Aorta (tissue), 5 donors: Measurements from ENCODE around the gene AP3B2. TPM values are rescaled to one million over a fixed set of nuclear protein-coding genes. Genes with fewer than 3 reads are reported as not detected.

Source experiments
- ATAC-seq: fragments of 200-7000 bp; cut with Tn5 transposase; one replicate; pipeline ENCODE4 v1.9.1; 2022; ENCODE audit warnings: moderate library complexity; ENCODE audit not compliant: low FRiP score
- DNase-seq, 2 donors: peaks; one replicate each; pipeline ENCODE4 v3.0.0-alpha.2; 2020
- H3K27ac ChIP-seq, 2 donors: one replicate each; pipeline ENCODE4 v1.5.1; 2013; ENCODE audit warnings: low read length in 2 of 2, mild to moderate bottlenecking in 2 of 2, moderate library complexity in 2 of 2, control low read depth in 1 of 2, inconsistent platforms in 1 of 2, low read depth in 1 of 2
- H3K27me3 ChIP-seq, 2 donors: one replicate each; pipeline ENCODE4 v1.6.1; 2013; ENCODE audit warnings: control low read depth in 1 of 2, low read length in 1 of 2, mild to moderate bottlenecking in 1 of 2, moderate library complexity in 1 of 2; ENCODE audit not compliant: insufficient read depth in 2 of 2, control insufficient read depth in 1 of 2
- H3K36me3 ChIP-seq, 2 donors: one replicate each; pipeline ENCODE4 v1.6.1; 2013; ENCODE audit warnings: control low read depth in 1 of 2, low read length in 1 of 2, mild to moderate bottlenecking in 1 of 2; ENCODE audit not compliant: insufficient read depth in 2 of 2, control insufficient read depth in 1 of 2
- H3K4me1 ChIP-seq, 2 donors: one replicate each; pipeline ENCODE4 v1.6.1; 2013; ENCODE audit warnings: low read length in 2 of 2, control low read depth in 1 of 2, mild to moderate bottlenecking in 1 of 2, moderate library complexity in 1 of 2; ENCODE audit not compliant: insufficient read depth in 2 of 2, control insufficient read depth in 1 of 2
- H3K4me3 ChIP-seq, 2 donors: one replicate each; pipeline ENCODE4 v1.5.1; 2013; ENCODE audit warnings: low read length in 2 of 2, control low read depth in 1 of 2, mild to moderate bottlenecking in 1 of 2
- H3K9me3 ChIP-seq: one replicate; pipeline ENCODE4 v1.6.1; 2013; ENCODE audit warnings: mild to moderate bottlenecking, low read length; ENCODE audit not compliant: control insufficient read depth
- WGBS, 2 donors: extraction: QIAGEN DNeasy Blood & Tissue Kit; methylation state at CpG; one replicate each; pipeline ENCODE4 v1.1.7; 2013; 5-methylcytosine and 5-hydroxymethylcytosine counted together
- intact Hi-C, 2 donors: fragments of 100-400 bp; cut with DNase I; formaldehyde crosslinking; loops; one replicate each; pipeline versions ENCODE4 v1.14.2 to v1.15.0; 2022
- polyA plus RNA-seq, 2 donors: library from polyadenylated mRNA; stranded (reverse); fragments of 200-250 nt; gene quantifications; one replicate each; pipeline ENCODE4 v1.2.3, GENCODE V29; 2013
- total RNA-seq, 2 donors: library from RNA; stranded (reverse); fragmentation: NEBNext Ultra II Directional; extraction: Animal tissue kit (Norgen Biotek cat#: 25700); gene quantifications; one replicate each; pipeline ENCODE4 v1.2.1, GENCODE V29; 2021
- donor health status: healthy with polysubstance abuse.
- donor health status: Bipolar disorder and iron deficiency.
- donor health status: DM: no; HTN: no; CAD: no.
- donor health status: DM: no; HTN: no; CAD: no.
- donor health status: DM: yes; HTN: yes; CAD: no.

The AP3B2 gene
- total and polyA plus RNA-seq, 4 donors: 0.16 to 1.6 (median 0.42) TPM; not detected in 1

DNA sequence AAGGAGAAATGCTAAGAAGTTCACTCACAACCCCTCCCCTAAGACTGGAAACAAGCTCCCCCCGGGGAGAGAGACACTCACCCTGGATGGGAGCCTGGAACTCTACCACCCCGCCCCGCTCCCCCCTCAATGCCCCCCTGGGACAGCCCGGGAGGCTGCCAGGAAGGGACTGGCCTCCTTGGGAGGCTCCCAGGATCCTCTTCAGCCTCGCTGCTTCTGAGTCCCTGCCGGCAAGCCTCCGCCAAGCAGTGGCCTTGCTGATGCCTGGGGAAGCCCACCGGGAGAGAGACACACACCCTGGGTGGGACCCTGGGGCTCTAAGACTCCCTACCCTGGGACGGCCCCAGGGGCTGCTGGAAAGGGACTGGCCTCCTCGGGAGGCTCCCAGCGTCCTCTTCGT, 95.9 kb downstream of the AP3B2 start:
- no peaks in the 10 kb centered on the region for H3K27me3 ChIP-seq
- no peaks in the 10 kb centered on the region for H3K9me3 ChIP-seq
- no peak overlapping the region for H3K4me3 ChIP-seq
- intact Hi-C loops: no loop called here
- H3K27ac ChIP-seq: no peak overlapping the region
- H3K36me3 ChIP-seq: no peaks in the 10 kb centered on the region
- WGBS, 2 donors: 50 to 53% methylated on average over 12 of the region's 12 CpGs
- H3K4me1 ChIP-seq: no peaks in the 10 kb centered on the region
- DNase-seq (no peak), ATAC-seq (no peak)

DNA sequence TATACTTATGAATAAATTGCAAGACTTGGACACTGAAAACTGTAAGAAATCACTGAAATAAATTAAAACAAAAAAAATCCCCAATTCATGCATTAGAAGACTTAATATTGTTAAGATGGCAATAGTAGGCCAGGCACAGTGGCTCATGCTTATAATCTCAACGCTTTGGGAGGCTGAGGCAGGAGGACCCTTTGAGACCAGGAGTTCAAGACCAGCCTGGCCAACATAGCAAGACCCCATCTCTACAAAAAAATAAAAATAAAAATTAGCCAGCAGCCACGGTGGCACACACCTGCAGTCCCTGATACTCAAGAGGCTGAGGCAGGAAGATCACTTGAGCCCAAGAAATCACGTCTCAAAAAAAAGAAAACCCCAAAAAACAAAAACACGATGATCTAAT, 98.3 kb downstream of the AP3B2 start:
- ATAC-seq: no peak
- 87 to 90% methylated on average over 4 of the region's 4 CpGs for WGBS, 2 donors
- Histone ChIP-seq H3K9me3 (no peaks in the 10 kb centered on the region), H3K36me3 (no peaks in the 10 kb centered on the region), H3K4me1 (no peaks in the 10 kb centered on the region), H3K4me3 (no peak overlapping the region), H3K27ac (no peak overlapping the region), H3K27me3 (no peaks in the 10 kb centered on the region)
- intact Hi-C loops: no loop called here
- DNase-seq: no peak

Other genes with a start within 250 kb of the AP3B2 start
- gene RPS17, start 169.4 kb downstream of the AP3B2 start, total RNA-seq: 1,000 to 10,000 TPM; 1,022 to 1,110 TPM
- gene RPS17, start 169.4 kb downstream of the AP3B2 start, polyA plus RNA-seq: 1,000 to 10,000 TPM; 4,105 to 7,043 TPM
- 10 to 100 TPM in 1 of 2 donors, 1 to 10 TPM in 1; 1.1 to 10.3 TPM for gene CPEB1, start 62.5 kb downstream of the AP3B2 start, total RNA-seq
- gene CPEB1, start 62.5 kb downstream of the AP3B2 start, polyA plus RNA-seq: 1 to 10 TPM in 1 of 2 donors, under 1 TPM in 1; 0.88 to 4.1 TPM
- gene FSD2, start 96.2 kb upstream of the AP3B2 start, total RNA-seq: not detected
- gene FSD2, start 96.2 kb upstream of the AP3B2 start, polyA plus RNA-seq: under 1 TPM in 1 of 2 donors, not detected in 1; under 0.01 TPM
- 10 to 100 TPM; 11.5 to 11.8 TPM for gene WHAMM, start 99.8 kb upstream of the AP3B2 start, total RNA-seq
- 1 to 10 TPM; 2.0 to 4.2 TPM for gene WHAMM, start 99.8 kb upstream of the AP3B2 start, polyA plus RNA-seq
- 1 to 10 TPM; 2.3 to 7.1 TPM for gene HOMER2, start 242.8 kb upstream of the AP3B2 start, total RNA-seq
- gene HOMER2, start 242.8 kb upstream of the AP3B2 start, polyA plus RNA-seq: 1 to 10 TPM in 1 of 2 donors, under 1 TPM in 1; 0.50 to 2.4 TPM